Panc1 (cell line): ENCODE measurements around the gene CDX1. TPM values are rescaled to one million over a fixed set of nuclear protein-coding genes. Genes with fewer than 3 reads are reported as not detected.

Experiments
- ATAC-seq: fragments of 200-7000 bp; cut with Tn5 transposase; 2 replicates; pipeline ENCODE4 v1.9.1; 2020; ENCODE audit warnings: mild to moderate bottlenecking, moderate library complexity
- BruUV-seq: library from RNA; stranded (reverse); fragments of 400-500 nt; replicated peaks from 2 replicates; lab custom pipeline; 2021; lab: Mats Ljungman, UMichigan
- CTCF ChIA-PET: fragments of 300-600 bp; sonication (Branson Sonifier 250); formaldehyde crosslinking; loops from one replicate; lab custom pipeline; 2022; ENCODE audit warnings: antibody characterized with exemption; lab: Charles Lee
- POLR2A ChIA-PET: fragments of 300-600 bp; sonication (Branson Sonifier 250); formaldehyde crosslinking; loops from one replicate; lab custom pipeline; 2022; ENCODE audit warnings: antibody characterized with exemption; lab: Charles Lee
- DNase-seq: peaks from one replicate; pipeline ENCODE4 v3.0.0-alpha.2; 2010; ENCODE audit warnings: low read depth, low spot score
- H3K27ac ChIP-seq: 2 replicates; pipeline ENCODE4 v1.5.1; 2011; ENCODE audit warnings: mild to moderate bottlenecking, low read length, inconsistent platforms
- H3K27me3 ChIP-seq: fragments of 200-500 bp; sonication (Bioruptor generic); 2 replicates; pipeline ENCODE4 v1.6.0; 2014; ENCODE audit warnings: low read length, inconsistent platforms; ENCODE audit not compliant: control insufficient read depth, insufficient read depth
- H3K36me3 ChIP-seq: fragments of 200-500 bp; sonication (Bioruptor generic); 2 replicates; pipeline ENCODE4 v1.5.1; 2014; ENCODE audit warnings: inconsistent platforms, mild to moderate bottlenecking, low read length, moderate library complexity; ENCODE audit not compliant: control insufficient read depth, insufficient read depth
- H3K4me1 ChIP-seq: 2 replicates; pipeline ENCODE4 v1.5.1; 2011; ENCODE audit warnings: inconsistent platforms, mild to moderate bottlenecking, low read length, moderate library complexity; ENCODE audit not compliant: control insufficient read depth, insufficient read depth
- H3K4me3 ChIP-seq, 2 experiments: 2 replicates each; pipeline ENCODE4 v1.5.1; 2011 to 2012; ENCODE audit warnings: low read depth in 2 of 2, low read length in 2 of 2, mild to moderate bottlenecking in 2 of 2, inconsistent platforms in 1 of 2, moderate library complexity in 1 of 2
- H3K9me3 ChIP-seq: fragments of 200-500 bp; sonication (Bioruptor generic); 2 replicates; pipeline ENCODE4 v1.5.1; 2014; ENCODE audit warnings: low read depth, mild to moderate bottlenecking, inconsistent platforms, low read length, moderate library complexity; ENCODE audit not compliant: control insufficient read depth, insufficient read depth
- POLR2AphosphoS5 ChIP-seq: IDR thresholded peaks from 2 replicates; pipeline ENCODE4 v1.6.1; 2012; ENCODE audit warnings: mild to moderate bottlenecking, low read depth, low read length, moderate library complexity
- SIN3A ChIP-seq: IDR thresholded peaks from 2 replicates; pipeline ENCODE4 v1.6.1; 2012; ENCODE audit warnings: low read depth, mild to moderate bottlenecking, low read length, moderate library complexity, borderline replicate concordance; ENCODE audit not compliant: insufficient read depth
- TCF7L2 ChIP-seq: IDR thresholded peaks from 2 replicates; pipeline ENCODE4 v1.6.1; 2011; ENCODE audit warnings: mild to moderate bottlenecking, low read depth, low read length, inconsistent platforms
- in situ Hi-C: cut with HindIII; loops from 2 replicates; pipeline ENCODE4 v1.10.0; 2016; ENCODE audit warnings: low sequenced_read_pairs, low pct_unique_long_range_greater_than_20kb
- intact Hi-C: fragments of 100-400 bp; cut with micrococcal nuclease; formaldehyde crosslinking; loops from one replicate; pipeline ENCODE4 v1.10.0; 2022; ENCODE audit not compliant: unreplicated experiment
- total RNA-seq: library from RNA; stranded (reverse); gene quantifications from one replicate; pipeline ENCODE4 v1.2.1, GENCODE V29; 2021; ENCODE audit not compliant: unreplicated experiment
- TF ChIP-seq, protein P1 (sequence below): fragments of 450-650 bp; IDR thresholded peaks from 2 replicates; pipeline ENCODE4 v1.5.1; 2017; ENCODE audit warnings: mild to moderate bottlenecking
- TF ChIP-seq, protein P2 (sequence below), 2 experiments: IDR thresholded peaks; 2 replicates each; pipeline ENCODE4 v1.6.1; 2011 to 2012; ENCODE audit warnings: low read depth in 2 of 2, control low read depth in 1 of 2, low read length in 1 of 2, mild to moderate bottlenecking in 1 of 2, moderate library complexity in 1 of 2; ENCODE audit not compliant: insufficient read depth in 1 of 2

The CDX1 gene
- total RNA-seq, 1 experiment from 2014 or later: not detected

DNA sequence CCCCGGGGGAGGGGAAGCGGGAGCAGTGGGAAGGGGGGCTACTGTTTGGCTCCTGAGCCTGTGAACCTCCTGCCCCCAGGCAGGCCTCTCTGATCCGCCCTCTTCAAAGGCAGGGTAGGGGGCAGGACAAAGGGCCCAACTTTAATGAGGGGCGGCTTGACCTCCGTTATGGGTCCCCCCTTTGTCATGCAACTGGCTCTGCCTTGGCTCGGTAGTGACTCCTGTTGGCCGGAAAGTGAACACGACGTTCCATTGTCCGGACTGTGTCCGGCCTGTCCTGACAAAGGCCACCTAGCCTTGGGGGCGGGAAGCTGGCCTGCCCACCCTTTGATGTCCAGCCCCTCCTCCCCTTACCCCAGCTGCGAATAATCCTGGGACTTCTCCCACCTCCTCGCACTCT lies 1.3 kb downstream of the CDX1 start:
- intact Hi-C loops (no loop called here), in situ Hi-C loops (no loop called here)
- ChIA-PET CTCF (no interaction called here), POLR2A (no interaction called here)
- DNase-seq (no peak), ATAC-seq (no peak)
- H3K36me3 ChIP-seq: no peaks in the 10 kb centered on the region
- H3K9me3 ChIP-seq: no peaks in the 10 kb centered on the region
- TF ChIP-seq, protein P1, sequence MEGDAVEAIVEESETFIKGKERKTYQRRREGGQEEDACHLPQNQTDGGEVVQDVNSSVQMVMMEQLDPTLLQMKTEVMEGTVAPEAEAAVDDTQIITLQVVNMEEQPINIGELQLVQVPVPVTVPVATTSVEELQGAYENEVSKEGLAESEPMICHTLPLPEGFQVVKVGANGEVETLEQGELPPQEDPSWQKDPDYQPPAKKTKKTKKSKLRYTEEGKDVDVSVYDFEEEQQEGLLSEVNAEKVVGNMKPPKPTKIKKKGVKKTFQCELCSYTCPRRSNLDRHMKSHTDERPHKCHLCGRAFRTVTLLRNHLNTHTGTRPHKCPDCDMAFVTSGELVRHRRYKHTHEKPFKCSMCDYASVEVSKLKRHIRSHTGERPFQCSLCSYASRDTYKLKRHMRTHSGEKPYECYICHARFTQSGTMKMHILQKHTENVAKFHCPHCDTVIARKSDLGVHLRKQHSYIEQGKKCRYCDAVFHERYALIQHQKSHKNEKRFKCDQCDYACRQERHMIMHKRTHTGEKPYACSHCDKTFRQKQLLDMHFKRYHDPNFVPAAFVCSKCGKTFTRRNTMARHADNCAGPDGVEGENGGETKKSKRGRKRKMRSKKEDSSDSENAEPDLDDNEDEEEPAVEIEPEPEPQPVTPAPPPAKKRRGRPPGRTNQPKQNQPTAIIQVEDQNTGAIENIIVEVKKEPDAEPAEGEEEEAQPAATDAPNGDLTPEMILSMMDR: no peak; the same call in 1 of the 2 replicates
- TF ChIP-seq POLR2AphosphoS5 (no peak), TCF7L2 (no peak), SIN3A (no peak)
- TF ChIP-seq, protein P2, sequence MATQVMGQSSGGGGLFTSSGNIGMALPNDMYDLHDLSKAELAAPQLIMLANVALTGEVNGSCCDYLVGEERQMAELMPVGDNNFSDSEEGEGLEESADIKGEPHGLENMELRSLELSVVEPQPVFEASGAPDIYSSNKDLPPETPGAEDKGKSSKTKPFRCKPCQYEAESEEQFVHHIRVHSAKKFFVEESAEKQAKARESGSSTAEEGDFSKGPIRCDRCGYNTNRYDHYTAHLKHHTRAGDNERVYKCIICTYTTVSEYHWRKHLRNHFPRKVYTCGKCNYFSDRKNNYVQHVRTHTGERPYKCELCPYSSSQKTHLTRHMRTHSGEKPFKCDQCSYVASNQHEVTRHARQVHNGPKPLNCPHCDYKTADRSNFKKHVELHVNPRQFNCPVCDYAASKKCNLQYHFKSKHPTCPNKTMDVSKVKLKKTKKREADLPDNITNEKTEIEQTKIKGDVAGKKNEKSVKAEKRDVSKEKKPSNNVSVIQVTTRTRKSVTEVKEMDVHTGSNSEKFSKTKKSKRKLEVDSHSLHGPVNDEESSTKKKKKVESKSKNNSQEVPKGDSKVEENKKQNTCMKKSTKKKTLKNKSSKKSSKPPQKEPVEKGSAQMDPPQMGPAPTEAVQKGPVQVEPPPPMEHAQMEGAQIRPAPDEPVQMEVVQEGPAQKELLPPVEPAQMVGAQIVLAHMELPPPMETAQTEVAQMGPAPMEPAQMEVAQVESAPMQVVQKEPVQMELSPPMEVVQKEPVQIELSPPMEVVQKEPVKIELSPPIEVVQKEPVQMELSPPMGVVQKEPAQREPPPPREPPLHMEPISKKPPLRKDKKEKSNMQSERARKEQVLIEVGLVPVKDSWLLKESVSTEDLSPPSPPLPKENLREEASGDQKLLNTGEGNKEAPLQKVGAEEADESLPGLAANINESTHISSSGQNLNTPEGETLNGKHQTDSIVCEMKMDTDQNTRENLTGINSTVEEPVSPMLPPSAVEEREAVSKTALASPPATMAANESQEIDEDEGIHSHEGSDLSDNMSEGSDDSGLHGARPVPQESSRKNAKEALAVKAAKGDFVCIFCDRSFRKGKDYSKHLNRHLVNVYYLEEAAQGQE (IDR thresholded peaks at IDR 0.05; ENCODE audit: insufficient read depth in 1 of 2, low read depth in 2 of 2, low read length in 1 of 2): no peak
- no peak overlapping the region for H3K27ac ChIP-seq
- H3K4me1 ChIP-seq: no peaks in the 10 kb centered on the region
- BruUV-seq: no TSS peak
- H3K27me3 ChIP-seq: no peaks in the 10 kb centered on the region; the same call in 1 of the 2 replicates
- H3K4me3 ChIP-seq: no peak overlapping the region

DNA sequence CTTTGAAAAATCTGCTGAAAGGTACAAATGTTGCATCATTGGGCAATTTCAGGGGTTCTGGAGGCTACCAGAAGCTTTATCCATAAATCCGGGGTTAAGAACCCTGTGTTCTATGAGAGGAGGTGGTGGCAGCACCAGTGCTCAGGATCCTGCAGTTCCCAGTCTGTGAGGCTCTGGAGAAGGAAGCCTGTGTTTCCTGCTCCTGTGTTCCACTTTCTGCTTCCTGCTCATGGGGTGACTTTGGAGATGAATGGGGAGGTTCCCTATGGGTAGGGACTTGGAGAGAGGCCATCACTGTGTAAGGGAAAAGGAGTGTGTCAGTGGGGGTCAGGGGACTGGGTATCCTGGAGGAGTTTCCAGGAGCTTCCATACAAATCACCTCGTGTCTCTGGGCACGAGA lies 2.3 kb downstream of the CDX1 start:
- in situ Hi-C loops (no loop called here), intact Hi-C loops (no loop called here)
- POLR2A ChIA-PET: no interaction called here
- TF ChIP-seq, protein P1: no peak
- TF ChIP-seq, protein P2 (IDR thresholded peaks at IDR 0.05; ENCODE audit: insufficient read depth in 1 of 2, low read depth in 2 of 2, low read length in 1 of 2): no peak
- TF ChIP-seq TCF7L2 (no peak), SIN3A (no peak), POLR2AphosphoS5 (no peak)
- no TSS peak for BruUV-seq
- Histone ChIP-seq H3K36me3 (no peaks in the 10 kb centered on the region), H3K4me1 (no peaks in the 10 kb centered on the region), H3K27ac (no peak overlapping the region), H3K27me3 (no peaks in the 10 kb centered on the region; the same call in 1 of the 2 replicates), H3K4me3 (no peak overlapping the region), H3K9me3 (no peaks in the 10 kb centered on the region)
- DNase-seq (no peak), ATAC-seq (no peak)
- CTCF ChIA-PET: no interaction called here
